H1 (cell line): Measurements from ENCODE around the gene CHST3. TPM values are rescaled to one million over a fixed set of nuclear protein-coding genes. Genes with fewer than 3 reads are reported as not detected.
A peak's percentile ranks its signal among the peaks of the same experiment; 100 is the strongest.

Experiments used
- CTCF ChIA-PET: fragments of 300-600 bp; sonication (Branson Sonifier 250); formaldehyde crosslinking; loops from one replicate; lab custom pipeline; 2021; ENCODE audit not compliant: partially characterized antibody; lab: Charles Lee
- POLR2A ChIA-PET: fragments of 300-600 bp; sonication (Branson Sonifier 250); formaldehyde crosslinking; loops from one replicate; lab custom pipeline; 2021; ENCODE audit warnings: inconsistent platforms; ENCODE audit not compliant: partially characterized antibody; lab: Charles Lee
- DNase-seq, 2 experiments: peaks; one replicate each; pipeline versions ENCODE4 v3.0.0 to v3.0.0-alpha.2; 2010 to 2022; ENCODE audit warnings: low spot score in 2 of 2, low read depth in 1 of 2, mixed read lengths in 1 of 2
- FAIRE-seq: peaks from 2 replicates; lab custom pipeline; 2011; peaks lifted over from hg19 to GRCh38; lab: Jason Lieb, UNC
- H2AFZ ChIP-seq: 2 replicates; pipeline ENCODE4 v1.8.1; 2012; ENCODE audit warnings: low read length, inconsistent platforms
- H2AK5ac ChIP-seq: 2 replicates; pipeline ENCODE4 v1.6.1; 2013; ENCODE audit warnings: low read depth, low read length
- H2BK120ac ChIP-seq: replicated peaks from 2 replicates; pipeline ENCODE3; 2013; ENCODE audit warnings: low read depth, low read length, inconsistent platforms
- H2BK12ac ChIP-seq: 2 replicates; pipeline ENCODE4 v1.6.1; 2013; ENCODE audit warnings: low read depth, low read length
- H2BK15ac ChIP-seq: 2 replicates; pipeline ENCODE4 v1.6.1; 2013; ENCODE audit warnings: low read length
- H2BK20ac ChIP-seq: 2 replicates; pipeline ENCODE4 v1.6.1; 2013; ENCODE audit warnings: low read length
- H2BK5ac ChIP-seq: 2 replicates; pipeline ENCODE4 v1.6.1; 2013; ENCODE audit warnings: low read depth, low read length
- H3K14ac ChIP-seq: 2 replicates; pipeline ENCODE4 v1.6.1; 2013; ENCODE audit warnings: inconsistent platforms; ENCODE audit not compliant: insufficient read length
- H3K18ac ChIP-seq: 2 replicates; pipeline ENCODE4 v1.6.1; 2013; ENCODE audit warnings: low read length; ENCODE audit errors: extremely low read depth
- H3K23ac ChIP-seq: 2 replicates; pipeline ENCODE4 v1.6.1; 2013; ENCODE audit warnings: inconsistent platforms; ENCODE audit not compliant: insufficient read length
- H3K23me2 ChIP-seq: 2 replicates; pipeline ENCODE4 v1.6.1; 2013; ENCODE audit warnings: low read depth, low read length
- H3K27ac ChIP-seq: 2 replicates; pipeline ENCODE4 v1.6.1; 2011; ENCODE audit warnings: low read depth, low read length, inconsistent platforms
- H3K27me3 ChIP-seq, 4 experiments: replicated peaks in 1 of 4; 1 replicate in 1 of 4; 2 replicates in 3 of 4; pipeline versions ENCODE4 v1.6.1 to v1.8.1; 2011 to 2013; ENCODE audit warnings: low read length in 3 of 4, mild to moderate bottlenecking in 3 of 4, inconsistent platforms in 2 of 4, mixed read lengths in 2 of 4, moderate library complexity in 1 of 4; ENCODE audit not compliant: control insufficient read depth in 3 of 4, insufficient read depth in 3 of 4; ENCODE audit errors: extremely low read depth in 1 of 4
- H3K36me3 ChIP-seq, 4 experiments: 2 replicates each; pipeline versions ENCODE4 v1.6.1 to v1.8.1; 2011 to 2013; ENCODE audit warnings: mild to moderate bottlenecking in 4 of 4, low read length in 3 of 4, moderate library complexity in 2 of 4, control low read depth in 1 of 4, inconsistent platforms in 1 of 4; ENCODE audit not compliant: insufficient read depth in 4 of 4, control insufficient read depth in 2 of 4
- H3K4ac ChIP-seq: replicated peaks from 2 replicates; pipeline ENCODE3; 2013; ENCODE audit warnings: low read length, low read depth, mixed read lengths, inconsistent platforms; ENCODE audit not compliant: insufficient read length
- H3K4me1 ChIP-seq, 4 experiments: replicated peaks in 1 of 4; 1 replicate in 1 of 4; 2 replicates in 3 of 4; pipeline versions ENCODE4 v1.6.1 to v1.8.1; 2011 to 2013; ENCODE audit warnings: low read length in 3 of 4, inconsistent platforms in 2 of 4, mixed read lengths in 1 of 4; ENCODE audit not compliant: insufficient read depth in 4 of 4, control insufficient read depth in 3 of 4
- H3K4me2 ChIP-seq, 2 experiments: 2 replicates each; pipeline versions ENCODE4 v1.6.1 to v1.8.1; 2011 to 2013; ENCODE audit warnings: low read depth in 2 of 2, low read length in 2 of 2, control low read depth in 1 of 2, inconsistent platforms in 1 of 2, mild to moderate bottlenecking in 1 of 2; ENCODE audit not compliant: insufficient read depth in 1 of 2
- H3K4me3 ChIP-seq, 4 experiments: fragments of 200-600, 300-600 bp in 1 of 4; sonication (generic), shearing (Covaris generic), sonication (Bioruptor Twin) in 1 of 4; 2 replicates each; pipeline versions ENCODE4 v1.5.1 to v1.8.1; 2011 to 2016; ENCODE audit warnings: low read length in 4 of 4, low read depth in 3 of 4, control low read depth in 2 of 4, inconsistent platforms in 2 of 4, mild to moderate bottlenecking in 2 of 4, mixed read lengths in 1 of 4, moderate library complexity in 1 of 4; ENCODE audit not compliant: insufficient read depth in 2 of 4; ENCODE audit errors: extremely low read depth in 1 of 4
- H3K56ac ChIP-seq: replicated peaks from 2 replicates; pipeline ENCODE3; 2013; ENCODE audit warnings: low read depth, mild to moderate bottlenecking, mixed read lengths, low read length, inconsistent platforms; ENCODE audit not compliant: insufficient read length
- H3K79me1 ChIP-seq: 2 replicates; pipeline ENCODE4 v1.6.1; 2013; ENCODE audit warnings: low read depth, low read length, control low read depth
- H3K79me2 ChIP-seq, 2 experiments: 2 replicates each; pipeline versions ENCODE4 v1.6.1 to v1.8.1; 2012 to 2013; ENCODE audit warnings: low read length in 2 of 2, mild to moderate bottlenecking in 2 of 2, inconsistent platforms in 1 of 2; ENCODE audit not compliant: insufficient read depth in 2 of 2, control insufficient read depth in 1 of 2
- H3K9ac ChIP-seq, 4 experiments: replicated peaks in 1 of 4; 1 replicate in 1 of 4; 2 replicates in 3 of 4; pipeline versions ENCODE4 v1.6.1 to v1.8.1; 2011 to 2013; ENCODE audit warnings: low read depth in 3 of 4, low read length in 3 of 4, control low read depth in 2 of 4, mild to moderate bottlenecking in 2 of 4, moderate library complexity in 2 of 4, inconsistent platforms in 1 of 4; ENCODE audit errors: extremely low read depth in 1 of 4
- H3K9me3 ChIP-seq, 2 experiments: 2 replicates each; pipeline versions ENCODE4 v1.6.1 to v1.8.1; 2012 to 2013; ENCODE audit warnings: mild to moderate bottlenecking in 2 of 2, moderate library complexity in 2 of 2, control low read depth in 1 of 2, inconsistent platforms in 1 of 2, low read depth in 1 of 2, low read length in 1 of 2, mixed read lengths in 1 of 2; ENCODE audit not compliant: insufficient read depth in 2 of 2
- H4K20me1 ChIP-seq, 2 experiments: replicated peaks in 1 of 2; 2 replicates each; pipeline versions ENCODE3 to v1.8.1; 2011 to 2013; ENCODE audit warnings: inconsistent platforms in 2 of 2, low read length in 2 of 2, mild to moderate bottlenecking in 1 of 2; ENCODE audit not compliant: insufficient read depth in 2 of 2, control insufficient read depth in 1 of 2
- H4K5ac ChIP-seq: 2 replicates; pipeline ENCODE4 v1.6.1; 2013; ENCODE audit warnings: low read length, low read depth, mixed read lengths, inconsistent platforms; ENCODE audit not compliant: insufficient read length
- H4K8ac ChIP-seq: 2 replicates; pipeline ENCODE4 v1.8.0; 2013; ENCODE audit warnings: mild to moderate bottlenecking, moderate library complexity, low read length, inconsistent platforms; ENCODE audit not compliant: insufficient read depth; ENCODE audit errors: extremely low read depth
- H4K91ac ChIP-seq: replicated peaks from 2 replicates; pipeline ENCODE3; 2013; ENCODE audit warnings: low read length, mixed read lengths, inconsistent platforms; ENCODE audit not compliant: insufficient read length
- JUND ChIP-seq: IDR thresholded peaks from 2 replicates; pipeline ENCODE4 v1.6.1; 2011; ENCODE audit warnings: mild to moderate bottlenecking, improper control_type of control experiment, low read length
- SIRT6 ChIP-seq: IDR thresholded peaks from one replicate; pipeline ENCODE4 v1.7.1; 2012; ENCODE audit warnings: low read length, inconsistent platforms
- WGBS, 2 experiments: shearing (Covaris generic) in 1 of 2; methylation state at CpG; one replicate each; pipeline versions ENCODE4 v1.1.6 to v1.1.7; 2013 to 2015; ENCODE audit warnings: low lambda C conversion rate in 2 of 2, mixed read lengths in 2 of 2, inconsistent platforms in 1 of 2, low coverage in 1 of 2, missing lambda C conversion rate in 1 of 2; ENCODE audit not compliant: insufficient replicate concordance in 2 of 2, insufficient coverage in 1 of 2, insufficient read length in 1 of 2; ENCODE audit errors: extremely low coverage in 1 of 2, missing lambda C conversion rate in 1 of 2; 5-methylcytosine and 5-hydroxymethylcytosine counted together
- polyA plus RNA-seq, 7 experiments: library from polyadenylated mRNA; depleted of rRNA in 3 of 7; stranded (reverse) in 5 of 7; unstranded in 2 of 7; fragments of >200 nt in 5 of 7; fragments of 200-250 nt in 2 of 7; gene quantifications; 1 replicate in 5 of 7; 2 replicates in 1 of 7; 4 replicates in 1 of 7; pipeline versions ENCODE4 v1.2.1 to v1.2.3, GENCODE V29; 2011 to 2013; ENCODE audit warnings: missing spikeins in 2 of 7, mixed read lengths in 2 of 7
- total RNA-seq: library from RNA; stranded (reverse); fragmentation: NEBNext Ultra II Directional; extraction: Animal tissue kit (Norgen Biotek cat#: 25700); gene quantifications from 2 replicates; pipeline ENCODE4 v1.2.1, GENCODE V29; 2021

The CHST3 gene
- total and polyA plus RNA-seq, 2 of the 8 experiments (the other 6 are each of a cell fraction or from before 2014, with no cell fraction given), result 2.0 to 5.8 TPM

- Histone ChIP-seq H3K4ac (no peak overlapping the region), H2BK20ac (no peak overlapping the region), H2BK12ac (no peak overlapping the region), H3K4me1 (peaks cover 0 to 4% (median 4%) of the 10 kb centered on the region in 4 experiments; a peak in 3 of 7 replicates), H3K23me2 (no peaks in the 10 kb centered on the region), H3K79me2 (no peaks in the 10 kb centered on the region), H2BK120ac (no peak overlapping the region), H3K9me3 (no peaks in the 10 kb centered on the region), H3K36me3 (no peaks in the 10 kb centered on the region), H3K18ac (no peak overlapping the region), H3K14ac (no peak overlapping the region), H2AK5ac (no peak overlapping the region), H3K23ac (no peak overlapping the region), H2BK5ac (no peak overlapping the region), H3K27me3 (peaks cover 0 to 2% (median 0%) of the 10 kb centered on the region in 4 experiments; a peak in 1 of 7 replicates), H3K9ac (no peak overlapping the region), H4K20me1 (no peaks in the 10 kb centered on the region), H4K5ac (no peak overlapping the region), H3K4me2 (no peak overlapping the region), H4K91ac (no peak overlapping the region), H3K27ac (no peak overlapping the region), H4K8ac (no peak overlapping the region), H3K56ac (no peak overlapping the region), H3K79me1 (no peaks in the 10 kb centered on the region), H2AFZ (no peak overlapping the region), H3K4me3 (no peak overlapping the region), H2BK15ac (no peak overlapping the region)
- DNase-seq, result no peak
- 65% methylated on average over 3 of the region's 3 CpGs; no CpG with 5 or more reads in 1 of the 2 experiments for WGBS, 2 experiments
- CTCF ChIA-PET, result interaction anchor here (0.8 to 4.2 kb wide), 11 partner anchors 11 to 142 kb away, joined by 3 to 42 read pairs (median 3); no protein-coding TSS in a partner anchor
- POLR2A ChIA-PET, result no interaction called here
- FAIRE-seq, result peak; percentile 65
- no peak for TF ChIP-seq SIRT6
- no peak for TF ChIP-seq JUND
These were observed 73.6 kb downstream of the CHST3 start for GRCh38 chr10:72037811-72038210.
